Measurements from ENCODE around the gene TARP.

The TARP gene

DNA sequence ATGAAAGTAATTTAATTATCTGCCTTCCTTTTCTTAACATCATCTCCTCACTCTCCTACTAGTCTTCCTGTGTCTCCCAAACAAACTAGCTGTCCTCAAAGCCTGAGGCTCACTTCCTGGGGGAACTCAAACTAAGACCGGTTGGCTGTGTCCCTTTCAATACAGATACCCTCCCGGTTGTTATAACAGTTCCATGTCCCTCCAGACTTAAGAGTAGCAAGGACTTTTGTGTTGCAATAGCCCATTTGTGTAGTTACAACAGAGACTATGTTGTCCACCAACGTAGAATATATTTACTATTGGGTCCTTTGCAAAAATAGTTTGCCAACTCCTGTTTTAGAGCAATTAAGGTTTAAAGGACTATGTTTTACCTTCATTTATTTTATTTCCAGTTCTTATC is 8.6 kb upstream of the TARP start:
- Histone ChIP-seq H3K27me3 (ENCODE audit: insufficient read depth, low read depth, low read length) (no peaks in the 10 kb centered on the region), H3F3A (ENCODE audit: insufficient read depth, low read length, poor library complexity, severe bottlenecking) (no peaks in the 10 kb centered on the region), H3K79me2 (replicated peaks; ENCODE audit: insufficient read depth, low read length) (no peaks in the 10 kb centered on the region), H3K9me2 (ENCODE audit: insufficient read depth, low read length) (no peaks in the 10 kb centered on the region), H3K9me3 (ENCODE audit: low read length) (no peaks in the 10 kb centered on the region), H4K20me1 (ENCODE audit: insufficient read depth) (no peaks in the 10 kb centered on the region), H3K4me2 (ENCODE audit: low read length) (no peak overlapping the region), H3K27ac (ENCODE audit: low read length) (no peak overlapping the region), H3K9ac (ENCODE audit: low read length) (no peak overlapping the region), H2AFZ (ENCODE audit: low read depth, low read length) (no peak overlapping the region), H3K4me3 (ENCODE audit: low read length) (no peak overlapping the region), H3K36me3 (ENCODE audit: insufficient read depth, low read length) (no peaks in the 10 kb centered on the region)
- TF ChIP-seq RAD21 (conservative IDR thresholded peaks at IDR 0.05) (no peak), POLR2AphosphoS5 (IDR thresholded peaks at IDR 0.05) (no peak), MXI1 (conservative IDR thresholded peaks at IDR 0.05; ENCODE audit: poor library complexity, severe bottlenecking) (no peak), EP300 (conservative IDR thresholded peaks at IDR 0.05; ENCODE audit: poor library complexity, severe bottlenecking) (no peak), SMC3 (conservative IDR thresholded peaks at IDR 0.05; ENCODE audit: poor library complexity) (no peak), TAF1 (IDR thresholded peaks at IDR 0.05; ENCODE audit: low read depth) (no peak), CTCF (IDR thresholded peaks at IDR 0.05; ENCODE audit: poor library complexity, severe bottlenecking) (no peak)

DNA sequence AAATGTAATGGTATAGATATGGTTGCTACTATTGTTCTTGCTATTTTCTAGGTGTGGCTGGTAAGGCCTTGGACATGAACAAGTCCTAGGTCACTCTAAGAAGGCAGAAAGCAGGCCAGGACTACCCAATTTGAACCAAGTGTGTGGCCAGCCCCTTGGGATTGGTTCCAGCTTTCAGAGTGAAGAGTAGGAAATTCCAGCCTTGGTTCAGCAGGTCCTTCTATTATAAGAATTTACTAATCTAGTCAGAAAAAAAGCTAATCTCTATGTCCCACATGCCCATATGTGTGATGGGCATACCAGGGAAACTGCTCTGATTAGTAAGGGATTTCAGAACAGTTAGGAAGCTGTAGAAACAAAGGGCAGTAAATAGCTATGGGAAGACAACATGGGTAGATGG is 7.8 kb upstream of the TARP start:
- Histone ChIP-seq H3F3A (ENCODE audit: insufficient read depth, low read length, poor library complexity, severe bottlenecking) (no peaks in the 10 kb centered on the region), H4K20me1 (ENCODE audit: insufficient read depth) (no peaks in the 10 kb centered on the region), H3K9me3 (ENCODE audit: low read length) (no peaks in the 10 kb centered on the region), H3K79me2 (replicated peaks; ENCODE audit: insufficient read depth, low read length) (no peaks in the 10 kb centered on the region), H3K27ac (ENCODE audit: low read length) (no peak overlapping the region), H2AFZ (ENCODE audit: low read depth, low read length) (no peak overlapping the region), H3K36me3 (ENCODE audit: insufficient read depth, low read length) (no peaks in the 10 kb centered on the region), H3K9me2 (ENCODE audit: insufficient read depth, low read length) (no peaks in the 10 kb centered on the region), H3K4me3 (ENCODE audit: low read length) (no peak overlapping the region), H3K4me2 (ENCODE audit: low read length) (no peak overlapping the region), H3K27me3 (ENCODE audit: insufficient read depth, low read depth, low read length) (no peaks in the 10 kb centered on the region), H3K9ac (ENCODE audit: low read length) (no peak overlapping the region)
- no peak for TF ChIP-seq EZH2 (IDR thresholded peaks at IDR 0.05; ENCODE audit: borderline replicate concordance, insufficient read depth, low read length, poor library complexity, severe bottlenecking)
- TF ChIP-seq EP300 (conservative IDR thresholded peaks at IDR 0.05; ENCODE audit: poor library complexity, severe bottlenecking) = no peak
- TF ChIP-seq MXI1 (conservative IDR thresholded peaks at IDR 0.05; ENCODE audit: poor library complexity, severe bottlenecking) = no peak
- TF ChIP-seq SMC3 (conservative IDR thresholded peaks at IDR 0.05; ENCODE audit: poor library complexity) = no peak
- no peak for TF ChIP-seq RAD21 (conservative IDR thresholded peaks at IDR 0.05)
- no peak for TF ChIP-seq TAF1 (IDR thresholded peaks at IDR 0.05; ENCODE audit: low read depth)
- no peak for TF ChIP-seq CTCF (IDR thresholded peaks at IDR 0.05; ENCODE audit: poor library complexity, severe bottlenecking)

DNA sequence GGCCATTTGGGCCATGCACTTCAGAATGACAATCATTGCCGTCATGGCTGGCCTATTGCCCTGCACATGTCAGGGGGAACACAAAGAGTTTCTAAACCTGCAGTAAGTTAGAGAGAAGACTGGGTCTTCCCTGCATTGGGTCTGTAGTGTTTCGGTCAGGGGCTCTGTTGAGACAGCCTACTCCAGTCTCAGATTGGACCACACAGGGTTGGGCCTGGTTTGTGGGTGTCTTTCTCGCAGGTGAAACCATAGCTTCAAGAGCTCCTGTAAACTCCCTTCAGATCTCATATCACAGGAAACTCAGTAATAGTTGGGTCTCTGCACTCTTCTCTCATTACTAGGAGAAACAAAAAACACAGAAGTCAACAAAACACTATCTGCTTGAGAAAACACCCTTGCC is 7.3 kb upstream of the TARP start:
- H3K9ac ChIP-seq (ENCODE audit: low read length) = no peak overlapping the region
- no peak overlapping the region for H3K27ac ChIP-seq (ENCODE audit: low read length)
- no peak overlapping the region for H3K4me3 ChIP-seq (ENCODE audit: low read length)
- no peaks in the 10 kb centered on the region for H3K9me2 ChIP-seq (ENCODE audit: insufficient read depth, low read length)
- H2AFZ ChIP-seq (ENCODE audit: low read depth, low read length) = no peak overlapping the region
- H3K36me3 ChIP-seq (ENCODE audit: insufficient read depth, low read length) = no peaks in the 10 kb centered on the region
- no peak overlapping the region for H3K4me2 ChIP-seq (ENCODE audit: low read length)
- H4K20me1 ChIP-seq (ENCODE audit: insufficient read depth) = no peaks in the 10 kb centered on the region
- H3K79me2 ChIP-seq (replicated peaks; ENCODE audit: insufficient read depth, low read length) = no peaks in the 10 kb centered on the region
- TF ChIP-seq EP300 (conservative IDR thresholded peaks at IDR 0.05; ENCODE audit: poor library complexity, severe bottlenecking) (no peak), TAF1 (IDR thresholded peaks at IDR 0.05; ENCODE audit: low read depth) (no peak), POLR2AphosphoS5 (IDR thresholded peaks at IDR 0.05) (no peak), SMC3 (conservative IDR thresholded peaks at IDR 0.05; ENCODE audit: poor library complexity) (no peak), CTCF (IDR thresholded peaks at IDR 0.05; ENCODE audit: poor library complexity, severe bottlenecking) (no peak), EZH2 (IDR thresholded peaks at IDR 0.05; ENCODE audit: borderline replicate concordance, insufficient read depth, low read length, poor library complexity, severe bottlenecking) (no peak), MXI1 (conservative IDR thresholded peaks at IDR 0.05; ENCODE audit: poor library complexity, severe bottlenecking) (no peak), RAD21 (conservative IDR thresholded peaks at IDR 0.05) (no peak)
- TF ChIP-seq, protein P1, sequence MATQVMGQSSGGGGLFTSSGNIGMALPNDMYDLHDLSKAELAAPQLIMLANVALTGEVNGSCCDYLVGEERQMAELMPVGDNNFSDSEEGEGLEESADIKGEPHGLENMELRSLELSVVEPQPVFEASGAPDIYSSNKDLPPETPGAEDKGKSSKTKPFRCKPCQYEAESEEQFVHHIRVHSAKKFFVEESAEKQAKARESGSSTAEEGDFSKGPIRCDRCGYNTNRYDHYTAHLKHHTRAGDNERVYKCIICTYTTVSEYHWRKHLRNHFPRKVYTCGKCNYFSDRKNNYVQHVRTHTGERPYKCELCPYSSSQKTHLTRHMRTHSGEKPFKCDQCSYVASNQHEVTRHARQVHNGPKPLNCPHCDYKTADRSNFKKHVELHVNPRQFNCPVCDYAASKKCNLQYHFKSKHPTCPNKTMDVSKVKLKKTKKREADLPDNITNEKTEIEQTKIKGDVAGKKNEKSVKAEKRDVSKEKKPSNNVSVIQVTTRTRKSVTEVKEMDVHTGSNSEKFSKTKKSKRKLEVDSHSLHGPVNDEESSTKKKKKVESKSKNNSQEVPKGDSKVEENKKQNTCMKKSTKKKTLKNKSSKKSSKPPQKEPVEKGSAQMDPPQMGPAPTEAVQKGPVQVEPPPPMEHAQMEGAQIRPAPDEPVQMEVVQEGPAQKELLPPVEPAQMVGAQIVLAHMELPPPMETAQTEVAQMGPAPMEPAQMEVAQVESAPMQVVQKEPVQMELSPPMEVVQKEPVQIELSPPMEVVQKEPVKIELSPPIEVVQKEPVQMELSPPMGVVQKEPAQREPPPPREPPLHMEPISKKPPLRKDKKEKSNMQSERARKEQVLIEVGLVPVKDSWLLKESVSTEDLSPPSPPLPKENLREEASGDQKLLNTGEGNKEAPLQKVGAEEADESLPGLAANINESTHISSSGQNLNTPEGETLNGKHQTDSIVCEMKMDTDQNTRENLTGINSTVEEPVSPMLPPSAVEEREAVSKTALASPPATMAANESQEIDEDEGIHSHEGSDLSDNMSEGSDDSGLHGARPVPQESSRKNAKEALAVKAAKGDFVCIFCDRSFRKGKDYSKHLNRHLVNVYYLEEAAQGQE (IDR thresholded peaks at IDR 0.05; ENCODE audit: borderline replicate concordance) = no peak
- no peaks in the 10 kb centered on the region for H3K9me3 ChIP-seq (ENCODE audit: low read length)
- H3K27me3 ChIP-seq (ENCODE audit: insufficient read depth, low read depth, low read length) = no peaks in the 10 kb centered on the region
- no peaks in the 10 kb centered on the region for H3F3A ChIP-seq (ENCODE audit: insufficient read depth, low read length, poor library complexity, severe bottlenecking)

All from neural cell (in vitro differentiated cells).